Activated CD4-positive, CD25-positive, alpha-beta regulatory T cell (primary cell): Measurements from ENCODE around the gene MAT2B.
A peak's percentile ranks its signal among the peaks of the same experiment; 100 is the strongest.

Experiments used
- DNase-seq, 4 experiments: peaks; one replicate each; lab custom pipeline; 2025; lab: John Stamatoyannopoulos, UW

Gene MAT2B

GRCh38 chr5:163505368-163506094 is at the start of gene MAT2B:
Gene MAT2B (plus strand): TSS chr5:163505619. CDS start chr5:163505687, 68 bp downstream.
- DNase-seq = peak; percentile 87 to 96 (median 93)

DNA sequence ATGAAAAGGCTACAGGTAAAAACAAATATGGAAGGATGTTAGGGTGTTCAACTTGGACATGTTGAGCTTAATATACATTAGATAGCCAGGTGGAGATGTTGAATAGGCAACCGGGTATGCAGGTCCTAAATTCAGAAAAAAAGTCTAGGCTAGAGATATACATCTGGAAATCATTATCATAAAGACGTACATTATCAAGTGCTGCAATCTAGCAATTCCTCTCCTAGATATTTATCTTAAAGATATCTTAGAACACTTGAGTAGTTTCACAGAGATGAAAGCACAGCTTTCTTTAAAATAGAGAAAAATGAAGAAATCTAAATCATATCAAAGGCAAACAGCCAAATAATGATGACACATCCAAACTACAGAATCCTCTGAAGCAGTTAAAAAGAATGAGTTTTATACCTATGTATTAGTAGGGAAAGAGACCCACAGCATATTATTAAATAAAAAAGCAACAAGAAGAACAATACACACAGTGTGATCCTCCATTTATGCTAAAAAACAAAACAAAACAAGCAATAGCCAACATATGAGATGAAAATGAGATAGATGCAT is 49.3 kb upstream of the MAT2B start:
- no peak for DNase-seq

GRCh38 chr5:163456840-163457239 is 48.6 kb upstream of the MAT2B start:
- no peak for DNase-seq

- DNase-seq = no peak
Observed at GRCh38 chr5:163458778-163459385, 46.5 kb upstream of the MAT2B start.

DNA sequence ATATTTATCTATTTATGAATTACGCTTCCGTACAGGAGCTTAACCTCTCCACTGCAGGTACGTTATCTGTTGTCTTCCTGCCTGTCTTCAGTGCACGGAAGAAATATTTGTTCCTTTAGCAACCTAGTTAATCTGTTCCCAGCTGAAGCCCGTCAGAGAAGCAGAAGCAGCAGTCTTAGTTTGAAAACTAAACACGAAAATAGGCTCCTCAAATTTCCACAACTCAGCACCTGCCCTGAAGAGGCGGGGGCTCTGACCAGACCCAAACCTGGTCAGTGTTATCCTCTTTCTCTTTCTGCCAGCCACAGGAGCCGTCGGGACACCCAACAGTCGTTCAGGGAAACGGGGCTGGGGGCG is 46.0 kb upstream of the MAT2B start:
- no peak for DNase-seq

DNA sequence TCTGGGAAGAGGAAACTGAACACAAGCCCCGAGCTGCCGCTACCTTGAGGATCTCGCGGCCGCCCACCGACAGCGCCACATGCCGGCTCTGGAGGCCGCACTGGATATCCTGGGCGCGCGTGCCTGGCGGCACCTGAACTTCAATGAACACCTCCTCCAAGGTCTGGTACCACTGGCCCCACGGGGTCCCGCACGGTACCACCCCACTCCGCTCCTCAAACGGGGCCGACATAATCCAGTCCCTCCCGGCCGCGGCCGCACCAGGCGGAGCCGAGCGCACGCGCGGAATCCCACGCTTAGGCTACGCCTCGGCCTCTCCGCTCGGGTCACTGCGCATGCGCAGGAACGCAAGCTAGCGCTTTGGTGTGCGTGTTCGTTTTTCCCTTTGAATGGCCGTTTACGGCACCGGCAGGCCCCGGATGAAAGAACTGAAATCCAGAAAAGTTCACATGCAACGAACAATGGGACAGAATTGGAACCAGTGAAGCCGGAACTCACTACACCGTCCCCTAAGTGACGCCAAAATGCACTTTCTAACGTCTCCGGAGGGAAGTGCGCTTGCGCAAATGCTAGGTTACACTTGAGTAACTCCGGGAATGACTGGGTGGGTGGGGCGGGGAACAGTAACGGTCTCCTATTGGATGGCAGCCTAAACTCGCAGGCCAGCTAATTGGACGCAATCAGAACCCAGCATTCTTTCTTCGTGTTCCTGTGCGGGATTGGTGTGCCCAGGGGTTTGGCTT is 45.4 kb upstream of the MAT2B start, which contains the start of gene NUDCD2:
NUDCD2 (minus strand) TSS at position 284 of the 743 bp plus-strand sequence; CDS start at position 232, 52 bp downstream.
- DNase-seq = peak; percentile 86 to 96 (median 92)

GRCh38 chr5:163460562-163461171 is 44.8 kb upstream of the MAT2B start, which contains the start of gene HMMR:
Gene HMMR (plus strand): TSS chr5:163460632. CDS start chr5:163460693, 61 bp downstream.
- DNase-seq = no peak

GRCh38 chr5:163463063-163463435 is 42.4 kb upstream of the MAT2B start:
- no peak for DNase-seq

DNA sequence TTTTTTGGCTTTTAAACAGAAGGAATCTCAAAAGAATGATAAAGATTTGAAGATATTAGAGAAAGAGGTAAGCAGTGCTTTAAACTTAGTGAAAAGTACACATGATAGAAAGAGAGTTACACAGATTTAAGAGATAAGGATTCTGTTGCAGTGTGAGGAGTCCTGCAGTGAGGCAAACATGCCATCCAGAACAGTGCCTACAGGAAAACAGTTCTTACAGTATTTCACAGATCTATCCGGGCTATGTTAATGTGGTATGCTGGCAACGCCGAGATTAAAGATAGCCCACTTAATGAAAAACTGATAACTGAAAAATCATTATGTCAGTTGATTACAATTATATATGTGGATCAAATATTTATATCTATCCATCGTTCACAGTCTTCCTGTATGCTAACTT is 37.7 kb upstream of the MAT2B start:
- no peak for DNase-seq

DNA sequence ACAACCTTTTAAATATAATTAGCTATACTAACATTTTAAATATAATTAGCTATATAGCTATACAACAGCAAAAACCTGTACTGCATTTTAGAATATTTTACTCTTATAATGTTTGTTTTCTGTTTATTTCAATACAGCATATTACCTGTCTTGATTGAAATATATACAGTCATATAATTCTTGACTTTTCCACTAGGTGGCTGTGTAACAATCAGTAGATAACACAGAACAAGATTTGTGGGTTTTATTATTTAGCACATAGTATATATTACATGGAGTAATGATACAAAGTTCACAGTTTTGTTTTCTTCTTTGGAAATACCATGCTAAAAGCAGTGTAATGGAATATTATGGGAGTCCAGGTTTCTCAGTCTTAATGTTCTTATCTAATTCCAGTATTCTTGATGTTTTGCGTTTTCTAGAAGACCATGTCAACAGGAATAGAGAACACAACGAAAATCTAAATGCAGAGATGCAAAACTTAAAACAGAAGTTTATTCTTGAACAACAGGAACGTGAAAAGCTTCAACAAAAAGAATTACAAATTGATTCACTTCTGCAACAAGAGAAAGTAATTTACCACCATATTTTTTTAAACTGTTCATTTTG is 31.7 kb upstream of the MAT2B start:
- DNase-seq = no peak

DNA sequence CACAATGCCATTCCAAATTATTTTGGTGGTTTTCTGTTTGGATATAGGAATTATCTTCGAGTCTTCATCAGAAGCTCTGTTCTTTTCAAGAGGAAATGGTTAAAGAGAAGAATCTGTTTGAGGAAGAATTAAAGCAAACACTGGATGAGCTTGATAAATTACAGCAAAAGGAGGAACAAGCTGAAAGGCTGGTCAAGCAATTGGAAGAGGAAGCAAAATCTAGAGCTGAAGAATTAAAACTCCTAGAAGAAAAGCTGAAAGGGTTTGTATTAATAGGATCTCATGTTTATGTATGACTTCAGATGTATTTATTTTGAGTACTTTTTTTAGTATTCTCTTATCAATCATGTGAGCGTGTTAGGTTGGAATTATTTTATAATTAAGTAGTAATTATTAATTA is 30.0 kb upstream of the MAT2B start:
- DNase-seq = no peak

DNA sequence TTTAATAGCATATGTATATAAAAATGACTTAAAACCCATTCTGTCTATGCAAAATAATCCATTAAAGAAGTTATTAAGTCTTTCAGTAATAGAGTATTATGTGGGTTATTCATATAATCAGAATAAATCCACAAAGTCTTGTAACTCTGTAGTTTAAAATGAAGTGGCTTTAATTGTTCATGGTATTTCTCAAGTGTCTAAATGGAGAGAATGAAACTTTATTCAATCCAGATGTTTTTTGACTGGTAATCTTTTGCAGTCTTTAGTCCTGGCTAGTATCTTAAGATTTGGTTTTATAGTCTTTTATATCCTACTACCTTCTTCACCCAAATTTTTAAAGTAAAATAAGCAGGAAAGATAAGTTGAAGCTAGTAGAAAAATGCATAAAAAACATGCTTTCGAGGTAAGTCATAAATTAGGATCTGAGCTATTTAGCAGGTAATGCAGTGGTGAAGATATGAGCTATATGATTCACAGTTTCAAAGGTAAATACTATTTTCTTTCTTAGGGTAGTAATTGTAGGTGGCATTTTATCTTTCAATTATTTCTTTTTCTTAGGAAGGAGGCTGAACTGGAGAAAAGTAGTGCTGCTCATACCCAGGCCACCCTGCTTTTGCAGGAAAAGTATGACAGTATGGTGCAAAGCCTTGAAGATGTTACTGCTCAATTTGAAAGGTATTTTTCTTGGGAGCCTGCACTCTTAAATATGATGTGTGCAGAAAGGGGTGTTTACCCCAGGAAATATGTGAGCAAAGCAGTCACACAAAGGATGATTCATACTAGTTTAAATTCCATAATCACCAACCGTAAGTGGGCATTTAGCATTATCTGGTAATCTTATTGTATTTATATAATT is 27.1 kb upstream of the MAT2B start:
- no peak for DNase-seq

- DNase-seq = no peak
Observed at GRCh38 chr5:163478982-163479271, 26.5 kb upstream of the MAT2B start.

DNA sequence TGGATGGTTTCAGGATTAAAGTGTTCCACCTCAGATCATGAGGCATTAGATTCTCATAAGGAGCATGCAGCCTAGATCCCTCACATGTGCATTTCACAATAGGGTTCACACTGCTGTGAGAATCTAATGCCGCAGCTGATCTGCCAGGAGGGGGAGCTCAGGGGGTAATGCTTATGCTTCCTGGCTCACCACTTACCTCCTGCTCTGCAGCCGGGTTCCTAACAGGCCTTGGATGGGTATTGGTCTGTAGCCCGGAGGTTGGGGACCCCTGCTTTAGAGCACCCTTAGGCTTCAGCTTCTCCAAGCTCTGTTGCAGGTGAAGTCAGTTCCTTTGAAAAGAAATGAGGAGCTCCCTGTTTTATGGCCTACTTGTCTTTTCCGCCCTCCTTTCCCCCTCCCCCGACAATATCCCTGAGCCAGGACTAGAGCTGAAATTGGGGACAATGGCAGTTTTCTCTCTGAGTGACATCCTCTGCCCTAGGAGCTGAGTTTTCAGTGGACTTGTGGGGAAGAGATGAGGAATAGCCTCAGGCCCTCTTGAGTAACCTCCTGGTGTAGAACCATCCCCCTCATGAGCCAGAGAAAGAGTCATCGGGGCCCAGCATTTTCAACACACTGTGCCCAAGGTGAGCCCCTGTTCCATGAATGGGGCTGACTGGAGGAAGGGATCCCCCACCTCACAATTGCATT is 16.2 kb upstream of the MAT2B start:
- DNase-seq = no peak

GRCh38 chr5:163489745-163490075 is 15.7 kb upstream of the MAT2B start:
- no peak for DNase-seq

GRCh38 chr5:163496286-163496685 is 9.1 kb upstream of the MAT2B start:
- DNase-seq = no peak

DNA sequence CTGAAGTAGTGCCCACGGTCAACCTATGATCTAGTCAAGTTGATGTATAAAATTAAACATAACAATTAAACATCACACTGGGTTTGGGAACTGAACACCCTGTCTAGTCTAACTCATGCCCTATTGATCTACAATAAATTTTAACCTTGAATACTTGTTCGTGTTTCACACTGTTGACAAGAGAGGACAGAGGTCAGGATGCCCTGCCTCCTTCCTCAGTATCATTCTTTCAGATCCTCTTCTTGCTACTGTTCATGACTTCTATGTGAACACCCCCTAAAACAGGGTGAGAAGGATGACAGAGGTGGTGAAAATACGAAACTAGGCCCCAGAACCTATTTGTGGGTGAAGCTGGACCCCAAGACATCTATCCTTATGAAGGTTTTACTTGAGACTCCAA is 8.1 kb upstream of the MAT2B start:
- DNase-seq = no peak

DNA sequence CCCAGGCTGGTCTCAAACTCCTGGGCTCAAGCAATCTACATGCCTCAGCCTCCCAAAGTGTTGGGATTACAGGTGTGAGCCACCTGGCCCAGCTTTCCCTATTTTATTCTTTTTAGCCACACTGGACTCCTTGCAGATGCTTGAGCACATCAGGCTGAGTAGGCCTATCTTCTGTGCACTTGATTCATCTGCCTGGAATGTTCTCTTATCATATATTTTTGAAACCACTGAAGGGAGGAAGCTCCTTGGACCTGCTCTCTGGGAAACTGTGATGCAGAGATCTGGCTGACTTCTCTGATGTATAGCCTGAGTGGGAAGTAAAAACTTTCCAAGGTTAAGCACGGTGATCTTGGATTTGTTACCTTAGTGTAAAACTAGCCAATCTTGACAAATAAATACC is 6.5 kb upstream of the MAT2B start:
- DNase-seq = no peak

DNA sequence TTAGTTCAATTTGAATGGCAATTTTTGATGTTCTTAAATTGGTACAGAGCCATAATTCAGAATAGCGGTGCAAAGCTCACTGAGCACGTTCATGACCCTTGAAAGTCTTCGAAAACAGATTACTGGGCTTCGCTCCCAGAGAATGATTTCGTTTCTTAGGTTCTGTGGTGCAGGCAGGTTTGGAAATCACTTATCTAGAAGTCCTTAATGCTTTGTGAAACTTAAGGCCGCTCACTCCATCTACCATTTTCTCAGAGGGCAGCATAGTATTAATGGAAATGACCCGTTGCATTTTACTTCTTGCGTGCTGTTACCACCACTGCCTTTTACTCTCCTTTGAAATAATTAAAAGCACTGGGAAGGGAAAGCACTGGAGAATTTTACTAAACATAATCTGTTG is 2.9 kb upstream of the MAT2B start:
- no peak for DNase-seq
